Islet of Langerhans (tissue), 1 donor: ENCODE measurements around the gene P2RX1.
"Not testable (repeated sequence)": the region's sequence is repeated elsewhere in the genome, so short reads cannot be mapped to it uniquely, and the experiment has no call there.

Source experiments
- FAIRE-seq: peaks from one replicate; lab custom pipeline; 2011; peaks lifted over from hg19 to GRCh38; lab: Jason Lieb, UNC

Gene P2RX1

GRCh38 chr17:3857261-3858105 lies 58.8 kb downstream of the P2RX1 start:
- FAIRE-seq, result no peak

- FAIRE-seq, result not testable (repeated sequence)
Measured at GRCh38 chr17:3854204-3854603, 62.1 kb downstream of the P2RX1 start.

GRCh38 chr17:3852561-3852960 lies 63.7 kb downstream of the P2RX1 start:
- no peak for FAIRE-seq

GRCh38 chr17:3851461-3852100 lies 64.7 kb downstream of the P2RX1 start:
- FAIRE-seq, result no peak

- no peak for FAIRE-seq
Measured at GRCh38 chr17:3848229-3848835, 67.9 kb downstream of the P2RX1 start.

- FAIRE-seq, result no peak
Measured at GRCh38 chr17:3847165-3847670, 69.0 kb downstream of the P2RX1 start.
